Nucleus accumbens (tissue), 56 donors: ENCODE results near the gene KAT2B.
"Not testable (repeated sequence)": the region's sequence is repeated elsewhere in the genome, so short reads cannot be mapped to it uniquely, and the experiment has no call there.

Experiments used
- DNase-seq, 56 donors: peaks; one replicate each; lab custom pipeline; 2025; lab: John Stamatoyannopoulos, UW

Gene KAT2B

GRCh38 chr3:20039765-20040547 is at the start of gene KAT2B:
Gene KAT2B, plus strand, starts transcription at chr3:20040446. Its CDS starts 32 bp downstream, at chr3:20040478.
- peak in 55 of 56 donors; percentile 16 to 90 (median 79) for DNase-seq

- no peak for DNase-seq
These were observed 45.5 kb upstream of the KAT2B start for GRCh38 chr3:19994796-19995195.

GRCh38 chr3:19997502-19997901 is 42.7 kb upstream of the KAT2B start:
- no peak for DNase-seq

- no peak for DNase-seq
These were observed 38.3 kb upstream of the KAT2B start for GRCh38 chr3:20001932-20002331.

GRCh38 chr3:20007960-20008359 is 32.3 kb upstream of the KAT2B start:
- DNase-seq, result no peak

GRCh38 chr3:20008646-20009045 is 31.6 kb upstream of the KAT2B start:
- no peak for DNase-seq

GRCh38 chr3:20012164-20012563 is 28.1 kb upstream of the KAT2B start, which contains the start of gene PP2D1:
Gene PP2D1, minus strand, starts transcription at chr3:20012264. Its CDS starts 192 bp downstream, at chr3:20012072.
- no peak for DNase-seq

GRCh38 chr3:20013396-20013795 is 26.9 kb upstream of the KAT2B start:
- no peak for DNase-seq

GRCh38 chr3:20015525-20015924 is 24.7 kb upstream of the KAT2B start:
- no peak for DNase-seq

GRCh38 chr3:20016076-20016475 is 24.2 kb upstream of the KAT2B start:
- not testable (repeated sequence) for DNase-seq

GRCh38 chr3:20022954-20023622 is 17.2 kb upstream of the KAT2B start:
- no peak for DNase-seq

- DNase-seq, result peak in 33 of 56 donors; percentile 7 to 62 (median 25)
These were observed 16.4 kb upstream of the KAT2B start for GRCh38 chr3:20023623-20024405.

GRCh38 chr3:20027136-20027535 is 13.1 kb upstream of the KAT2B start:
- DNase-seq, result no peak

- peak in 12 of 56 donors; percentile 2 to 45 (median 20) for DNase-seq
These were observed 11.3 kb upstream of the KAT2B start for GRCh38 chr3:20028905-20029331.

- not testable (repeated sequence) for DNase-seq
These were observed 8.3 kb upstream of the KAT2B start for GRCh38 chr3:20031939-20032338.

- no peak for DNase-seq
These were observed 5.2 kb upstream of the KAT2B start for GRCh38 chr3:20035019-20035418.

- no peak for DNase-seq
These were observed 2.8 kb upstream of the KAT2B start for GRCh38 chr3:20037255-20037996.

GRCh38 chr3:20038699-20039465 is 1.4 kb upstream of the KAT2B start:
- DNase-seq, result no peak

- no peak for DNase-seq
These were observed 831 bp upstream of the KAT2B start for GRCh38 chr3:20039466-20039764.
